ENCODE data around the gene ATP8A2. TPM values are rescaled to one million over a fixed set of nuclear protein-coding genes. Genes with fewer than 3 reads are reported as not detected.

Gene ATP8A2
- polyA plus RNA-seq, 1 donor from 2014 or later: 11.9 TPM

- no peaks in the 10 kb centered on the region for H4K20me1 ChIP-seq (ENCODE audit: insufficient read depth)
- TF ChIP-seq POLR2AphosphoS5 (IDR thresholded peaks at IDR 0.05): no peak
- H2AFZ ChIP-seq (ENCODE audit: low read depth, low read length): no peak overlapping the region
- H3K9me3 ChIP-seq (ENCODE audit: low read length): no peaks in the 10 kb centered on the region
- no peak overlapping the region for H3K4me2 ChIP-seq (ENCODE audit: low read length)
- H3K27ac ChIP-seq (ENCODE audit: low read length): no peak overlapping the region
- H3K9me2 ChIP-seq (ENCODE audit: insufficient read depth, low read length): no peaks in the 10 kb centered on the region
- H3F3A ChIP-seq (ENCODE audit: insufficient read depth, low read length, poor library complexity, severe bottlenecking): no peaks in the 10 kb centered on the region
- H3K27me3 ChIP-seq (ENCODE audit: insufficient read depth, low read depth, low read length): no peaks in the 10 kb centered on the region
- no peak overlapping the region for H3K9ac ChIP-seq (ENCODE audit: low read length)
- no peak overlapping the region for H3K4me3 ChIP-seq (ENCODE audit: low read length)
- H3K36me3 ChIP-seq (ENCODE audit: insufficient read depth, low read length): no peaks in the 10 kb centered on the region
- no peaks in the 10 kb centered on the region for H3K79me2 ChIP-seq (replicated peaks; ENCODE audit: insufficient read depth, low read length)
Measured at GRCh38 chr13:25733001-25733491, 361.3 kb downstream of the ATP8A2 start.

- Histone ChIP-seq H3K9me3 (ENCODE audit: low read length) (no peaks in the 10 kb centered on the region), H3K79me2 (replicated peaks; ENCODE audit: insufficient read depth, low read length) (no peaks in the 10 kb centered on the region), H3K4me2 (ENCODE audit: low read length) (no peak overlapping the region), H3K27me3 (ENCODE audit: insufficient read depth, low read depth, low read length) (no peaks in the 10 kb centered on the region), H3K36me3 (ENCODE audit: insufficient read depth, low read length) (no peaks in the 10 kb centered on the region), H3K9ac (ENCODE audit: low read length) (no peak overlapping the region), H2AFZ (ENCODE audit: low read depth, low read length) (no peak overlapping the region), H3F3A (ENCODE audit: insufficient read depth, low read length, poor library complexity, severe bottlenecking) (no peaks in the 10 kb centered on the region), H3K27ac (ENCODE audit: low read length) (no peak overlapping the region), H4K20me1 (ENCODE audit: insufficient read depth) (no peaks in the 10 kb centered on the region), H3K9me2 (ENCODE audit: insufficient read depth, low read length) (no peaks in the 10 kb centered on the region), H3K4me3 (ENCODE audit: low read length) (no peak overlapping the region)
- TF ChIP-seq TAF1 (IDR thresholded peaks at IDR 0.05; ENCODE audit: low read depth) (no peak), RAD21 (conservative IDR thresholded peaks at IDR 0.05) (no peak), MXI1 (conservative IDR thresholded peaks at IDR 0.05; ENCODE audit: poor library complexity, severe bottlenecking) (no peak), SMC3 (conservative IDR thresholded peaks at IDR 0.05; ENCODE audit: poor library complexity) (no peak), EZH2 (IDR thresholded peaks at IDR 0.05; ENCODE audit: borderline replicate concordance, insufficient read depth, low read length, poor library complexity, severe bottlenecking) (no peak)
Measured at GRCh38 chr13:25733696-25734435, 362.1 kb downstream of the ATP8A2 start.

GRCh38 chr13:25738342-25739196 is 366.8 kb downstream of the ATP8A2 start:
- Histone ChIP-seq H3K27me3 (ENCODE audit: insufficient read depth, low read depth, low read length) (no peaks in the 10 kb centered on the region), H3F3A (ENCODE audit: insufficient read depth, low read length, poor library complexity, severe bottlenecking) (no peaks in the 10 kb centered on the region), H3K9ac (ENCODE audit: low read length) (no peak overlapping the region), H3K79me2 (replicated peaks; ENCODE audit: insufficient read depth, low read length) (no peaks in the 10 kb centered on the region), H3K36me3 (ENCODE audit: insufficient read depth, low read length) (no peaks in the 10 kb centered on the region), H3K9me3 (ENCODE audit: low read length) (no peaks in the 10 kb centered on the region), H3K9me2 (ENCODE audit: insufficient read depth, low read length) (no peaks in the 10 kb centered on the region), H3K4me2 (ENCODE audit: low read length) (no peak overlapping the region), H3K27ac (ENCODE audit: low read length) (no peak overlapping the region), H3K4me3 (ENCODE audit: low read length) (no peak overlapping the region), H2AFZ (ENCODE audit: low read depth, low read length) (no peak overlapping the region), H4K20me1 (ENCODE audit: insufficient read depth) (no peaks in the 10 kb centered on the region)
- TF ChIP-seq EP300 (conservative IDR thresholded peaks at IDR 0.05; ENCODE audit: poor library complexity, severe bottlenecking) (no peak), REST (IDR thresholded peaks at IDR 0.05; ENCODE audit: borderline replicate concordance) (no peak), SMC3 (conservative IDR thresholded peaks at IDR 0.05; ENCODE audit: poor library complexity) (no peak), MXI1 (conservative IDR thresholded peaks at IDR 0.05; ENCODE audit: poor library complexity, severe bottlenecking) (no peak), TAF1 (IDR thresholded peaks at IDR 0.05; ENCODE audit: low read depth) (no peak), EZH2 (IDR thresholded peaks at IDR 0.05; ENCODE audit: borderline replicate concordance, insufficient read depth, low read length, poor library complexity, severe bottlenecking) (no peak), RAD21 (conservative IDR thresholded peaks at IDR 0.05) (no peak), CTCF (IDR thresholded peaks at IDR 0.05; ENCODE audit: poor library complexity, severe bottlenecking) (no peak), POLR2AphosphoS5 (IDR thresholded peaks at IDR 0.05) (no peak)
